H1 (cell line): Measurements from ENCODE around the gene RFX1. TPM values are rescaled to one million over a fixed set of nuclear protein-coding genes. Genes with fewer than 3 reads are reported as not detected.

Experiments used
- CTCF ChIA-PET: fragments of 300-600 bp; sonication (Branson Sonifier 250); formaldehyde crosslinking; loops from one replicate; lab custom pipeline; 2021; ENCODE audit not compliant: partially characterized antibody; lab: Charles Lee
- POLR2A ChIA-PET: fragments of 300-600 bp; sonication (Branson Sonifier 250); formaldehyde crosslinking; loops from one replicate; lab custom pipeline; 2021; ENCODE audit warnings: inconsistent platforms; ENCODE audit not compliant: partially characterized antibody; lab: Charles Lee
- DNase-seq, 2 experiments: peaks; one replicate each; pipeline versions ENCODE4 v3.0.0 to v3.0.0-alpha.2; 2010 to 2022; ENCODE audit warnings: low spot score in 2 of 2, low read depth in 1 of 2, mixed read lengths in 1 of 2
- FAIRE-seq: peaks from 2 replicates; lab custom pipeline; 2011; peaks lifted over from hg19 to GRCh38; lab: Jason Lieb, UNC
- H2AFZ ChIP-seq: 2 replicates; pipeline ENCODE4 v1.8.1; 2012; ENCODE audit warnings: low read length, inconsistent platforms
- H2AK5ac ChIP-seq: 2 replicates; pipeline ENCODE4 v1.6.1; 2013; ENCODE audit warnings: low read depth, low read length
- H2BK120ac ChIP-seq: replicated peaks from 2 replicates; pipeline ENCODE3; 2013; ENCODE audit warnings: low read depth, low read length, inconsistent platforms
- H2BK12ac ChIP-seq: 2 replicates; pipeline ENCODE4 v1.6.1; 2013; ENCODE audit warnings: low read depth, low read length
- H2BK15ac ChIP-seq: 2 replicates; pipeline ENCODE4 v1.6.1; 2013; ENCODE audit warnings: low read length
- H2BK20ac ChIP-seq: 2 replicates; pipeline ENCODE4 v1.6.1; 2013; ENCODE audit warnings: low read length
- H2BK5ac ChIP-seq: 2 replicates; pipeline ENCODE4 v1.6.1; 2013; ENCODE audit warnings: low read depth, low read length
- H3K14ac ChIP-seq: 2 replicates; pipeline ENCODE4 v1.6.1; 2013; ENCODE audit warnings: inconsistent platforms; ENCODE audit not compliant: insufficient read length
- H3K18ac ChIP-seq: 2 replicates; pipeline ENCODE4 v1.6.1; 2013; ENCODE audit warnings: low read length; ENCODE audit errors: extremely low read depth
- H3K23ac ChIP-seq: 2 replicates; pipeline ENCODE4 v1.6.1; 2013; ENCODE audit warnings: inconsistent platforms; ENCODE audit not compliant: insufficient read length
- H3K23me2 ChIP-seq: 2 replicates; pipeline ENCODE4 v1.6.1; 2013; ENCODE audit warnings: low read depth, low read length
- H3K27ac ChIP-seq: 2 replicates; pipeline ENCODE4 v1.6.1; 2011; ENCODE audit warnings: low read depth, low read length, inconsistent platforms
- H3K27me3 ChIP-seq, 4 experiments: replicated peaks in 1 of 4; 1 replicate in 1 of 4; 2 replicates in 3 of 4; pipeline versions ENCODE4 v1.6.1 to v1.8.1; 2011 to 2013; ENCODE audit warnings: low read length in 3 of 4, mild to moderate bottlenecking in 3 of 4, inconsistent platforms in 2 of 4, mixed read lengths in 2 of 4, moderate library complexity in 1 of 4; ENCODE audit not compliant: control insufficient read depth in 3 of 4, insufficient read depth in 3 of 4; ENCODE audit errors: extremely low read depth in 1 of 4
- H3K36me3 ChIP-seq, 4 experiments: 2 replicates each; pipeline versions ENCODE4 v1.6.1 to v1.8.1; 2011 to 2013; ENCODE audit warnings: mild to moderate bottlenecking in 4 of 4, low read length in 3 of 4, moderate library complexity in 2 of 4, control low read depth in 1 of 4, inconsistent platforms in 1 of 4; ENCODE audit not compliant: insufficient read depth in 4 of 4, control insufficient read depth in 2 of 4
- H3K4ac ChIP-seq: replicated peaks from 2 replicates; pipeline ENCODE3; 2013; ENCODE audit warnings: low read length, low read depth, mixed read lengths, inconsistent platforms; ENCODE audit not compliant: insufficient read length
- H3K4me1 ChIP-seq, 4 experiments: replicated peaks in 1 of 4; 1 replicate in 1 of 4; 2 replicates in 3 of 4; pipeline versions ENCODE4 v1.6.1 to v1.8.1; 2011 to 2013; ENCODE audit warnings: low read length in 3 of 4, inconsistent platforms in 2 of 4, mixed read lengths in 1 of 4; ENCODE audit not compliant: insufficient read depth in 4 of 4, control insufficient read depth in 3 of 4
- H3K4me2 ChIP-seq, 2 experiments: 2 replicates each; pipeline versions ENCODE4 v1.6.1 to v1.8.1; 2011 to 2013; ENCODE audit warnings: low read depth in 2 of 2, low read length in 2 of 2, control low read depth in 1 of 2, inconsistent platforms in 1 of 2, mild to moderate bottlenecking in 1 of 2; ENCODE audit not compliant: insufficient read depth in 1 of 2
- H3K4me3 ChIP-seq, 4 experiments: fragments of 200-600, 300-600 bp in 1 of 4; sonication (generic), shearing (Covaris generic), sonication (Bioruptor Twin) in 1 of 4; 2 replicates each; pipeline versions ENCODE4 v1.5.1 to v1.8.1; 2011 to 2016; ENCODE audit warnings: low read length in 4 of 4, low read depth in 3 of 4, control low read depth in 2 of 4, inconsistent platforms in 2 of 4, mild to moderate bottlenecking in 2 of 4, mixed read lengths in 1 of 4, moderate library complexity in 1 of 4; ENCODE audit not compliant: insufficient read depth in 2 of 4; ENCODE audit errors: extremely low read depth in 1 of 4
- H3K56ac ChIP-seq: replicated peaks from 2 replicates; pipeline ENCODE3; 2013; ENCODE audit warnings: low read depth, mild to moderate bottlenecking, mixed read lengths, low read length, inconsistent platforms; ENCODE audit not compliant: insufficient read length
- H3K79me1 ChIP-seq: 2 replicates; pipeline ENCODE4 v1.6.1; 2013; ENCODE audit warnings: low read depth, low read length, control low read depth
- H3K79me2 ChIP-seq, 2 experiments: 2 replicates each; pipeline versions ENCODE4 v1.6.1 to v1.8.1; 2012 to 2013; ENCODE audit warnings: low read length in 2 of 2, mild to moderate bottlenecking in 2 of 2, inconsistent platforms in 1 of 2; ENCODE audit not compliant: insufficient read depth in 2 of 2, control insufficient read depth in 1 of 2
- H3K9ac ChIP-seq, 4 experiments: replicated peaks in 1 of 4; 1 replicate in 1 of 4; 2 replicates in 3 of 4; pipeline versions ENCODE4 v1.6.1 to v1.8.1; 2011 to 2013; ENCODE audit warnings: low read depth in 3 of 4, low read length in 3 of 4, control low read depth in 2 of 4, mild to moderate bottlenecking in 2 of 4, moderate library complexity in 2 of 4, inconsistent platforms in 1 of 4; ENCODE audit errors: extremely low read depth in 1 of 4
- H3K9me3 ChIP-seq, 2 experiments: 2 replicates each; pipeline versions ENCODE4 v1.6.1 to v1.8.1; 2012 to 2013; ENCODE audit warnings: mild to moderate bottlenecking in 2 of 2, moderate library complexity in 2 of 2, control low read depth in 1 of 2, inconsistent platforms in 1 of 2, low read depth in 1 of 2, low read length in 1 of 2, mixed read lengths in 1 of 2; ENCODE audit not compliant: insufficient read depth in 2 of 2
- H4K20me1 ChIP-seq, 2 experiments: replicated peaks in 1 of 2; 2 replicates each; pipeline versions ENCODE3 to v1.8.1; 2011 to 2013; ENCODE audit warnings: inconsistent platforms in 2 of 2, low read length in 2 of 2, mild to moderate bottlenecking in 1 of 2; ENCODE audit not compliant: insufficient read depth in 2 of 2, control insufficient read depth in 1 of 2
- H4K5ac ChIP-seq: 2 replicates; pipeline ENCODE4 v1.6.1; 2013; ENCODE audit warnings: low read length, low read depth, mixed read lengths, inconsistent platforms; ENCODE audit not compliant: insufficient read length
- H4K8ac ChIP-seq: 2 replicates; pipeline ENCODE4 v1.8.0; 2013; ENCODE audit warnings: mild to moderate bottlenecking, moderate library complexity, low read length, inconsistent platforms; ENCODE audit not compliant: insufficient read depth; ENCODE audit errors: extremely low read depth
- H4K91ac ChIP-seq: replicated peaks from 2 replicates; pipeline ENCODE3; 2013; ENCODE audit warnings: low read length, mixed read lengths, inconsistent platforms; ENCODE audit not compliant: insufficient read length
- ATF3 ChIP-seq: IDR thresholded peaks from 2 replicates; pipeline ENCODE4 v1.6.1; 2011; ENCODE audit warnings: low read depth, mild to moderate bottlenecking, low read length; ENCODE audit not compliant: insufficient read depth
- KDM4A ChIP-seq: IDR thresholded peaks from one replicate; pipeline ENCODE4 v1.7.1; 2012; ENCODE audit warnings: low read depth, mild to moderate bottlenecking, moderate library complexity, low read length, inconsistent platforms; ENCODE audit not compliant: severe bottlenecking
- ZNF274 ChIP-seq: IDR thresholded peaks from 2 replicates; pipeline ENCODE4 v1.7.0; 2012; ENCODE audit warnings: low read length, borderline replicate concordance; ENCODE audit errors: extremely low read depth
- WGBS, 2 experiments: shearing (Covaris generic) in 1 of 2; methylation state at CpG; one replicate each; pipeline versions ENCODE4 v1.1.6 to v1.1.7; 2013 to 2015; ENCODE audit warnings: low lambda C conversion rate in 2 of 2, mixed read lengths in 2 of 2, inconsistent platforms in 1 of 2, low coverage in 1 of 2, missing lambda C conversion rate in 1 of 2; ENCODE audit not compliant: insufficient replicate concordance in 2 of 2, insufficient coverage in 1 of 2, insufficient read length in 1 of 2; ENCODE audit errors: extremely low coverage in 1 of 2, missing lambda C conversion rate in 1 of 2; 5-methylcytosine and 5-hydroxymethylcytosine counted together
- polyA plus RNA-seq, 7 experiments: library from polyadenylated mRNA; depleted of rRNA in 3 of 7; stranded (reverse) in 5 of 7; unstranded in 2 of 7; fragments of >200 nt in 5 of 7; fragments of 200-250 nt in 2 of 7; gene quantifications; 1 replicate in 5 of 7; 2 replicates in 1 of 7; 4 replicates in 1 of 7; pipeline versions ENCODE4 v1.2.1 to v1.2.3, GENCODE V29; 2011 to 2013; ENCODE audit warnings: missing spikeins in 2 of 7, mixed read lengths in 2 of 7
- total RNA-seq: library from RNA; stranded (reverse); fragmentation: NEBNext Ultra II Directional; extraction: Animal tissue kit (Norgen Biotek cat#: 25700); gene quantifications from 2 replicates; pipeline ENCODE4 v1.2.1, GENCODE V29; 2021

Gene RFX1
- total and polyA plus RNA-seq, 2 of the 8 experiments (the other 6 are each of a cell fraction or from before 2014, with no cell fraction given), result 4.9 to 17.0 TPM

GRCh38 chr19:13981021-13981420, 25.1 kb downstream of the RFX1 start:
- POLR2A ChIA-PET, result interaction anchor here (0.9 to 2.4 kb wide), 4 partner anchors 8 to 28 kb away, joined by 3 to 9 read pairs (median 4); partner anchors contain the start of gene RFX1

More at GRCh38 chr19:13981021-13981420, 25.1 kb downstream of the RFX1 start:
- Histone ChIP-seq H4K20me1 (no peaks in the 10 kb centered on the region), H3K18ac (no peak overlapping the region), H3K4me1 (peaks cover 0 to 31% (median 25%) of the 10 kb centered on the region in 4 experiments; a peak in 6 of 7 replicates), H3K23ac (no peak overlapping the region), H2BK20ac (no peak overlapping the region), H3K4me2 (no peak overlapping the region), H4K8ac (0 out of 2 replicates have a peak overlapping the region, but pooled peaks have one; percentile 51), H2BK12ac (peak overlapping the region; percentile 68; the same call in 1 of the 2 replicates), H4K5ac (no peak overlapping the region), H3K9ac (no peak overlapping the region), H3K27me3 (no peaks in the 10 kb centered on the region), H2AFZ (no peak overlapping the region), H3K14ac (no peak overlapping the region), H3K27ac (no peak overlapping the region), H2BK15ac (no peak overlapping the region), H3K36me3 (peaks cover 0 to 7% (median 0%) of the 10 kb centered on the region in 4 experiments; a peak in 1 of 8 replicates), H2BK5ac (no peak overlapping the region), H2BK120ac (no peak overlapping the region), H3K79me2 (no peaks in the 10 kb centered on the region), H3K79me1 (no peaks in the 10 kb centered on the region), H2AK5ac (no peak overlapping the region; the same call in 1 of the 2 replicates), H4K91ac (no peak overlapping the region), H3K56ac (no peak overlapping the region), H3K4ac (no peak overlapping the region), H3K4me3 (no peak overlapping the region), H3K9me3 (no peaks in the 10 kb centered on the region), H3K23me2 (no peaks in the 10 kb centered on the region; the same call in 1 of the 2 replicates)
- TF ChIP-seq ZNF274, result no peak
- TF ChIP-seq KDM4A, result no peak
- no peak for TF ChIP-seq ATF3
- DNase-seq (no peak), FAIRE-seq (no peak)
- 84% methylated on average over 5 of the region's 5 CpGs; no CpG with 5 or more reads in 1 of the 2 experiments for WGBS, 2 experiments
- CTCF ChIA-PET, result interaction anchor here (0.9 to 2.4 kb wide), 8 partner anchors 9 to 98 kb away, joined by 3 to 7 read pairs (median 4); partner anchors contain the start of gene IL27RA
